Cerebellar nuclear complex (tissue), 1 donor: ENCODE data around the gene YAE1.

Experiments used
- DNase-seq, 2 experiments: peaks; one replicate each; lab custom pipeline; 2025; lab: John Stamatoyannopoulos, UW

Gene YAE1

DNA sequence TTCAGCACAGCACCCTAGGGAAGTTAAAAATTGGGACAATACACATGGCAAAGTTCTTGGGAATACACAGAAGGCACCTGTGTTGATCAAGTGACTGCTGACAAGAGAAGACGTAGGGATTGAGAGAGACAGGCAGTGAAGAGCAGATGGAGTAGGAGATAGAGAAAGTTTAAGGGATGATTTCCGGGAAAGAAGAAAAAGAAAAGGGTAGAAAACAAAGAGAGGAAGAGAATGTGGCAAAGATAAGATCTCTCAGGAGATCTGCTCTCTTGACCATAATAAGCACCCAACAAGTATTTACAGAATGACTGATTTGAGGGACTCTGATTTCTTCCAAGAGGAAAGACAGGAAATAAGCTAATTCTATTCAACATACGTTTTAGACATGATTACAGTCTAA is 42.1 kb downstream of the YAE1 start:
- no peak for DNase-seq

- DNase-seq: no peak
Measured at GRCh38 chr7:39609113-39609934, 43.1 kb downstream of the YAE1 start.

DNA sequence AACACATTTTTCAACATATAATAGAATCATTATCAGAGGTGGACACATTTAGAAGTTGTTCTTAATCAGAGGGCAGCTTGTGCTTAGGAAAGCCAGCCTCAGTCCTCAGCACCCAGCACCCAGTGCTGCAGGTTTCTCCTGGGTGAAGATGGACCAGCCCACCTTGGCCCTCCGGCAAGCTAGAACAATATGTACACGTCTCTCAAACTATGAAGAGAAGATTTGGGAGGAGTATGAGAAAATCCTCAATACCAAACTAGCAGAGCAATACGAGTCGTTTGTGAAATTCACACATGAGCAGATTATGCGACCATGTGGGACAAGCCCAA is 43.7 kb downstream of the YAE1 start:
- DNase-seq: no peak

- DNase-seq: no peak
Measured at GRCh38 chr7:39613577-39613976, 47.4 kb downstream of the YAE1 start.

DNA sequence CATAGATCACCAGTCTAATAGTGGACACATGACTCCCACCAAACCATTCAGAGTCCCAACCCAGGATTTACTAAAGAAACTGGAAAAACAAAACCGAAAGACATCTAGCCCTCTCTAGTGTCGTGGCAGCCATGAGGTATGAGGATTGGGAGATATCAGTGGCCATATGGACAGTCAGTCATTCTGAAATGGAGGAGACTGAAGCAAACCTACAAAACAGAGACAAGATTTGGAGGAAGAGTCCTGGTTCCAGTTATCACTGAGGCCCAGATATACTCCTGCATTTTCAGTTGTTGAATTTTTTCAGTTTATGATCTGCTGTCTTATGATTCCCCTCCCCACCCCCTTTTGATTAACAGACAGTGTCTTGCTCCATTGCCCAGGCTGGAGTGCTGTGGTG is 48.1 kb downstream of the YAE1 start:
- DNase-seq: no peak

- no peak for DNase-seq
Measured at GRCh38 chr7:39615350-39615975, 49.3 kb downstream of the YAE1 start.

GRCh38 chr7:39616138-39616537 is 49.9 kb downstream of the YAE1 start:
- DNase-seq: no peak

- no peak for DNase-seq
Measured at GRCh38 chr7:39617005-39617404, 50.8 kb downstream of the YAE1 start.

DNA sequence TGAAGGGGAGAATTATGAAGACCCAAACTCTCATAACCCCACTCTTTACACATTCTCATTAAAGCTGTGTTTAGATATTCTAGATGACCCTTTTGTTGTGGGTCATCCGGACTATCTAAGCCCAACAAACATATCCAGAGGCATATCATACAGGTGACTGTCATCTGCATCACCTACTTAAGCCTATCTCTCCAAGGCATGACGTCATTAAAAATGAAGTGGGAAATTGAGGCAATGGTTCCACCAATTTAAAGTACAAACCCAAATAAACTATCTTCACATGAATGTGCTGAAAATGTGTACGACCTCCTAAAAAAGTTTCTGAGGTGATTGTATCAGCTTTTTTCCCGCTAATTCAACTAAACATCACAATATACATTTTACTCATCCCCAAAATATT is 52.7 kb downstream of the YAE1 start:
- DNase-seq: no peak

DNA sequence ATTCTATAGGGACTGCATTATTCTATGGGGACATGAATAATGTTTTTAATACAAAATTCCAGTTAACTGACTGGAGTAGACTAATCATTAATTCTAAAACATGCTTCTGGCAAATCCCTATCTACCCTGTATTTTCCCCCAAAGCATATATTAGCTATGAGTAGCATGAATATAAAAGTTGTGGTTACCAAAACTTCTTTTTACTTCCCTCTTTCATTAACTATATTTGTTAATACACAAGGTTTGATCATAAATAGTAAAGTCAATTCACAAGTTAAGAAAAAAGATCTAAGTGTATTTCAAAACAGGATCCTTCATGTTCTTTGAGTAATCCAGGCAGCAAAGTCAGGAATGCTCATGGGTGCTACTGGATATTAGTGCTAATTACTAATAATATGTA is 54.3 kb downstream of the YAE1 start:
- DNase-seq: no peak

DNA sequence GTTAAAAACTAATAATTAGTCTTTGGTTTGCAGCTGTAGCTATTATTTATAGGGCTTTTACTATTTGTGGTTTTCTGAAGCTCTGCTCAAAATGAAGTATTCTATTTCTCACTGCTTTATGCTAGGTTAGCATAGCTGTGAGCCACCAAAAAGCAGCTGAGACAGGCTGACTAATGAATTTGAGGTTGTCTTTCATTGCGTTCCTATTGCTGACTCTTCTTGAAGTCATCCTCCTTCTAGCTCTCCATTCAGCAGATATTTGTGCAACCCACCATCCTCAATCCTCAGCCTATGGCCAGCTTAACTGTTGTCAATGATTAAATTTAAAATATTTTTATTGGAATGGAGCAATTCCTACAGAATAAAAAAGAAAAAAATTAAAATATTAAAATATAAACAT is 55.1 kb downstream of the YAE1 start:
- DNase-seq: no peak

DNA sequence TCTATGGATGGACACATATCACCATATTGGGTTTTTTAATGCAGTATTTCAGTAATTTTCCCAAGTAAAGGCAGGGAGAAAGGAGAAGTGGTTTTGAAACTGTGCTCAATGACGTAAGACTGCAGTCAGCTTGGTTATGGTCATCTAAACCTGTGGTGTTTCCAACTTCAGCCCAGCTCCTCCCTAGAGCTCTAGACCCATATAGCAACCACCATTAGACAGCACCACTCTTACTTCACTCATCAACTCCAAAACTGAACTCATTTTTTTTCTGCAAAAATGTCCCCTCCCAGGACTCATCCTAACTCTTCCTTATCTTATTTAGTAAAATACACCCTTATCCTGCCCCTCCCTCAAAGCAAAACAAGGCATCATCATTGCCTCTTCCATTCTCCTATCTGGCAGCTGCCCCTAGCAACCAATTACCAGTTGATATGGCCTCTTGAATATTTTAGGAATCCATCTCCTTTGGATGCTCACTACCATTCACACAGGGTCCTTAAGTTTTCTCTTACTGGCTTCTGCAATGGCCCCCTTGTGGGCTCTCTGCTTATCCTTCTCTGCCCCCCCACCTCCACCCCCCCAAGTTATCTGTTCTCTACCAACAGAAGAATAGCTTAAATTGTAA is 55.7 kb downstream of the YAE1 start:
- no peak for DNase-seq
